Mucosa of rectum (tissue), 2 donors: Measurements from ENCODE around the gene COL6A1.

Source experiments
- H3K27ac ChIP-seq, 2 donors: one replicate each; pipeline ENCODE4 v1.7.0; 2013; ENCODE audit warnings: inconsistent platforms in 2 of 2, low read depth in 2 of 2, low read length in 2 of 2
- H3K27me3 ChIP-seq, 2 donors: one replicate each; pipeline ENCODE4 v1.7.0; 2013; ENCODE audit warnings: low read length in 2 of 2; ENCODE audit not compliant: control insufficient read depth in 2 of 2, insufficient read depth in 2 of 2
- H3K36me3 ChIP-seq, 2 donors: one replicate each; pipeline ENCODE4 v1.7.0; 2013; ENCODE audit warnings: low read length in 2 of 2; ENCODE audit not compliant: control insufficient read depth in 2 of 2, insufficient read depth in 2 of 2
- H3K4me1 ChIP-seq, 2 donors: one replicate each; pipeline ENCODE4 v1.7.0; 2013; ENCODE audit warnings: low read length in 2 of 2, mild to moderate bottlenecking in 1 of 2; ENCODE audit not compliant: control insufficient read depth in 2 of 2, insufficient read depth in 2 of 2
- H3K4me3 ChIP-seq, 2 donors: one replicate each; pipeline ENCODE4 v1.7.0; 2013; ENCODE audit warnings: low read length in 2 of 2
- H3K9ac ChIP-seq, 2 donors: one replicate each; pipeline ENCODE4 v1.7.0; 2013; ENCODE audit warnings: low read length in 2 of 2, low read depth in 1 of 2, mild to moderate bottlenecking in 1 of 2
- H3K9me3 ChIP-seq, 2 donors: one replicate each; pipeline ENCODE4 v1.7.0; 2013; ENCODE audit warnings: low read length in 2 of 2; ENCODE audit not compliant: control insufficient read depth in 2 of 2
- donor health status: healthy.
- donor health status: Normal muscosa, but diverticular disease.

The COL6A1 gene

GRCh38 chr21:46021978-46022544 is 40.5 kb downstream of the COL6A1 start:
- H3K4me3 ChIP-seq: no peak overlapping the region
- H3K36me3 ChIP-seq: no peaks in the 10 kb centered on the region
- peaks cover 0 to 4% of the 10 kb centered on the region in 2 donors for H3K27me3 ChIP-seq
- H3K9ac ChIP-seq: no peak overlapping the region
- peak overlapping the region; percentile 51 to 72 for H3K27ac ChIP-seq
- H3K9me3 ChIP-seq: no peaks in the 10 kb centered on the region
- peaks cover 0 to 2% of the 10 kb centered on the region in 2 donors for H3K4me1 ChIP-seq

- H3K9me3 ChIP-seq: no peaks in the 10 kb centered on the region
- no peaks in the 10 kb centered on the region for H3K27me3 ChIP-seq
- no peak overlapping the region for H3K9ac ChIP-seq
- no peak overlapping the region for H3K4me3 ChIP-seq
- no peaks in the 10 kb centered on the region for H3K36me3 ChIP-seq
- peak overlapping the region; percentile 27 to 72 for H3K27ac ChIP-seq
- H3K4me1 ChIP-seq: peaks cover 0 to 2% of the 10 kb centered on the region in 2 donors
These were observed 41.3 kb downstream of the COL6A1 start for GRCh38 chr21:46022551-46023525.

- no peak overlapping the region for H3K9ac ChIP-seq
- no peaks in the 10 kb centered on the region for H3K9me3 ChIP-seq
- no peaks in the 10 kb centered on the region for H3K36me3 ChIP-seq
- peaks cover 0 to 2% of the 10 kb centered on the region in 2 donors for H3K4me1 ChIP-seq
- peak overlapping the region in 1 of 2 donors; percentile 72 for H3K27ac ChIP-seq
- no peak overlapping the region for H3K4me3 ChIP-seq
- H3K27me3 ChIP-seq: no peaks in the 10 kb centered on the region
These were observed 42.0 kb downstream of the COL6A1 start for GRCh38 chr21:46023555-46023954.

GRCh38 chr21:46024141-46024540 is 42.6 kb downstream of the COL6A1 start:
- Histone ChIP-seq H3K4me3 (no peak overlapping the region), H3K27ac (no peak overlapping the region), H3K36me3 (no peaks in the 10 kb centered on the region)

GRCh38 chr21:46025113-46025770 is 43.7 kb downstream of the COL6A1 start:
- peak overlapping the region in 1 of 2 donors; percentile 38 for H3K27ac ChIP-seq
- peaks cover 0 to 2% of the 10 kb centered on the region in 2 donors for H3K4me1 ChIP-seq
- no peaks in the 10 kb centered on the region for H3K9me3 ChIP-seq
- no peak overlapping the region for H3K4me3 ChIP-seq
- no peaks in the 10 kb centered on the region for H3K36me3 ChIP-seq
- no peaks in the 10 kb centered on the region for H3K27me3 ChIP-seq
- no peak overlapping the region for H3K9ac ChIP-seq

More at GRCh38 chr21:46024141-46024540, 42.6 kb downstream of the COL6A1 start:
- Histone ChIP-seq H3K27me3 (no peaks in the 10 kb centered on the region), H3K4me1 (peaks cover 0 to 2% of the 10 kb centered on the region in 2 donors), H3K9ac (no peak overlapping the region), H3K9me3 (no peaks in the 10 kb centered on the region)

GRCh38 chr21:46027851-46028493 is 46.4 kb downstream of the COL6A1 start:
- peak overlapping the region; percentile 49 to 66 for H3K27ac ChIP-seq
- no peak overlapping the region for H3K9ac ChIP-seq
- no peaks in the 10 kb centered on the region for H3K36me3 ChIP-seq
- no peaks in the 10 kb centered on the region for H3K9me3 ChIP-seq
- no peak overlapping the region for H3K4me3 ChIP-seq
- peaks cover 0 to 2% of the 10 kb centered on the region in 2 donors for H3K4me1 ChIP-seq
- no peaks in the 10 kb centered on the region for H3K27me3 ChIP-seq

GRCh38 chr21:46028573-46029091 is 47.1 kb downstream of the COL6A1 start:
- H3K9me3 ChIP-seq: no peaks in the 10 kb centered on the region
- peaks cover 0 to 2% of the 10 kb centered on the region in 2 donors for H3K4me1 ChIP-seq
- no peak overlapping the region for H3K4me3 ChIP-seq
- H3K36me3 ChIP-seq: no peaks in the 10 kb centered on the region
- H3K27me3 ChIP-seq: no peaks in the 10 kb centered on the region
- H3K9ac ChIP-seq: no peak overlapping the region
- H3K27ac ChIP-seq: peak overlapping the region; percentile 49 to 66

GRCh38 chr21:46029186-46029924 is 47.8 kb downstream of the COL6A1 start:
- no peak overlapping the region for H3K9ac ChIP-seq
- no peaks in the 10 kb centered on the region for H3K27me3 ChIP-seq
- H3K27ac ChIP-seq: peak overlapping the region; percentile 44 to 50
- H3K4me1 ChIP-seq: peaks cover 0 to 2% of the 10 kb centered on the region in 2 donors
- H3K4me3 ChIP-seq: no peak overlapping the region
- H3K9me3 ChIP-seq: no peaks in the 10 kb centered on the region
- no peaks in the 10 kb centered on the region for H3K36me3 ChIP-seq

- Histone ChIP-seq H3K27ac (no peak overlapping the region), H3K4me1 (no peaks in the 10 kb centered on the region), H3K4me3 (no peak overlapping the region), H3K9me3 (no peaks in the 10 kb centered on the region), H3K36me3 (no peaks in the 10 kb centered on the region), H3K9ac (no peak overlapping the region), H3K27me3 (no peaks in the 10 kb centered on the region)
These were observed 49.9 kb downstream of the COL6A1 start for GRCh38 chr21:46031484-46031883.
